Hepatocyte (in vitro differentiated cells): ENCODE data around the gene PRSS53. TPM values are rescaled to one million over a fixed set of nuclear protein-coding genes. Genes with fewer than 3 reads are reported as not detected.

ENCODE experiments used
- DNase-seq: peaks from one replicate; pipeline ENCODE4 v3.0.0-alpha.2; 2016; ENCODE audit warnings: low spot score
- H2AFZ ChIP-seq: fragments of 200-600 bp; sonication (generic); 2 replicates; pipeline ENCODE4 v1.6.0; 2016; ENCODE audit warnings: antibody characterized with exemption, mild to moderate bottlenecking
- H3K27ac ChIP-seq: fragments of 200-600 bp; sonication (generic); 2 replicates; pipeline ENCODE4 v1.5.1; 2016; ENCODE audit warnings: mild to moderate bottlenecking
- H3K27me3 ChIP-seq: fragments of 200-600 bp; sonication (generic); 2 replicates; pipeline ENCODE4 v1.6.1; 2016
- H3K36me3 ChIP-seq: fragments of 200-600 bp; sonication (generic); replicated peaks from 2 replicates; pipeline ENCODE4 v1.5.1; 2016; ENCODE audit warnings: low read depth; ENCODE audit not compliant: insufficient read depth
- H3K4me1 ChIP-seq: fragments of 200-600 bp; sonication (generic); 2 replicates; pipeline ENCODE4 v1.5.1; 2016; ENCODE audit warnings: mild to moderate bottlenecking, moderate library complexity; ENCODE audit not compliant: insufficient read depth
- H3K4me2 ChIP-seq: fragments of 200-600 bp; sonication (generic); 2 replicates; pipeline ENCODE4 v1.6.0; 2016
- H3K4me3 ChIP-seq: fragments of 200-600 bp; sonication (generic); 2 replicates; pipeline ENCODE4 v1.5.1; 2016; ENCODE audit warnings: mild to moderate bottlenecking
- H3K79me2 ChIP-seq: fragments of 200-600 bp; sonication (generic); 2 replicates; pipeline ENCODE4 v1.6.0; 2017; ENCODE audit warnings: mild to moderate bottlenecking
- H3K9me2 ChIP-seq: fragments of 200-600 bp; sonication (generic); replicated peaks from 2 replicates; pipeline ENCODE4 v1.6.0; 2017; ENCODE audit warnings: mild to moderate bottlenecking; ENCODE audit not compliant: insufficient read depth
- H3K9me3 ChIP-seq: fragments of 200-600 bp; sonication (generic); 2 replicates; pipeline ENCODE4 v1.5.1; 2016; ENCODE audit warnings: low read depth, mild to moderate bottlenecking
- H4K20me1 ChIP-seq: fragments of 200-600 bp; sonication (generic); 2 replicates; pipeline ENCODE4 v1.6.0; 2016; ENCODE audit warnings: mild to moderate bottlenecking; ENCODE audit not compliant: insufficient read depth, poor library complexity, severe bottlenecking
- CTCF ChIP-seq: fragments of 200-600 bp; sonication (generic); IDR thresholded peaks from 2 replicates; pipeline ENCODE4 v1.5.1; 2016; ENCODE audit warnings: antibody characterized with exemption, mild to moderate bottlenecking; ENCODE audit not compliant: poor library complexity
- EZH2 ChIP-seq: fragments of 200-600 bp; sonication (generic); IDR thresholded peaks from 2 replicates; pipeline ENCODE4 v1.6.1; 2016; ENCODE audit warnings: antibody characterized with exemption, mild to moderate bottlenecking, borderline replicate concordance
- EZH2phosphoT487 ChIP-seq: fragments of 200-600 bp; sonication (generic); IDR thresholded peaks from one replicate; pipeline ENCODE4 v1.6.1; 2018; ENCODE audit warnings: antibody characterized with exemption, mild to moderate bottlenecking, low read depth, moderate library complexity; ENCODE audit not compliant: unreplicated experiment, severe bottlenecking
- WGBS: methylation state at CpG from one replicate; pipeline ENCODE4 v1.1.6; 2016; ENCODE audit warnings: low lambda C conversion rate; ENCODE audit errors: missing lambda C conversion rate; 5-methylcytosine and 5-hydroxymethylcytosine counted together
- polyA plus RNA-seq: library from polyadenylated mRNA; unstranded; fragments of >200 nt; fragmentation: Nextera tagmentation; extraction: Ambion mirVana; gene quantifications from 2 replicates; pipeline ENCODE4 v1.2.1, GENCODE V29; 2016
- total RNA-seq: library from RNA; depleted of rRNA; stranded (reverse); fragments of >200 nt; gene quantifications from 2 replicates; pipeline ENCODE4 v1.2.3, GENCODE V29; 2014

Gene PRSS53
- total and polyA plus RNA-seq, 2 experiments from 2014 or later: 0.39 to 2.2 TPM

GRCh38 chr16:31083556-31083955, 5.2 kb downstream of the PRSS53 start:
- DNase-seq: no peak
- no peaks in the 10 kb centered on the region for H4K20me1 ChIP-seq
- no peaks in the 10 kb centered on the region for H3K36me3 ChIP-seq

GRCh38 chr16:31083081-31083480, 5.7 kb downstream of the PRSS53 start:
- Histone ChIP-seq H3K79me2 (peaks cover 3% of the 10 kb centered on the region), H3K36me3 (no peaks in the 10 kb centered on the region), H3K27me3 (no peaks in the 10 kb centered on the region), H3K4me3 (no peak overlapping the region), H3K9me3 (no peaks in the 10 kb centered on the region), H3K27ac (no peak overlapping the region), H3K9me2 (no peaks in the 10 kb centered on the region), H4K20me1 (no peaks in the 10 kb centered on the region), H3K4me1 (no peaks in the 10 kb centered on the region), H2AFZ (no peak overlapping the region), H3K4me2 (no peak overlapping the region)
- DNase-seq: peak; percentile 3
- TF ChIP-seq EZH2phosphoT487 (no peak), EZH2 (no peak), CTCF (no peak)
- WGBS: 85% methylated on average over 9 of the region's 9 CpGs

More at GRCh38 chr16:31083556-31083955, 5.2 kb downstream of the PRSS53 start:
- Histone ChIP-seq H3K9me2 (no peaks in the 10 kb centered on the region), H3K4me1 (no peaks in the 10 kb centered on the region), H3K27me3 (no peaks in the 10 kb centered on the region), H3K9me3 (no peaks in the 10 kb centered on the region), H3K4me3 (no peak overlapping the region), H3K27ac (no peak overlapping the region), H3K4me2 (no peak overlapping the region), H3K79me2 (no peaks in the 10 kb centered on the region), H2AFZ (no peak overlapping the region)
- WGBS: 69% methylated on average over 5 of the region's 5 CpGs
- TF ChIP-seq EZH2: no peak
- TF ChIP-seq EZH2phosphoT487: no peak
- no peak for TF ChIP-seq CTCF

DNA sequence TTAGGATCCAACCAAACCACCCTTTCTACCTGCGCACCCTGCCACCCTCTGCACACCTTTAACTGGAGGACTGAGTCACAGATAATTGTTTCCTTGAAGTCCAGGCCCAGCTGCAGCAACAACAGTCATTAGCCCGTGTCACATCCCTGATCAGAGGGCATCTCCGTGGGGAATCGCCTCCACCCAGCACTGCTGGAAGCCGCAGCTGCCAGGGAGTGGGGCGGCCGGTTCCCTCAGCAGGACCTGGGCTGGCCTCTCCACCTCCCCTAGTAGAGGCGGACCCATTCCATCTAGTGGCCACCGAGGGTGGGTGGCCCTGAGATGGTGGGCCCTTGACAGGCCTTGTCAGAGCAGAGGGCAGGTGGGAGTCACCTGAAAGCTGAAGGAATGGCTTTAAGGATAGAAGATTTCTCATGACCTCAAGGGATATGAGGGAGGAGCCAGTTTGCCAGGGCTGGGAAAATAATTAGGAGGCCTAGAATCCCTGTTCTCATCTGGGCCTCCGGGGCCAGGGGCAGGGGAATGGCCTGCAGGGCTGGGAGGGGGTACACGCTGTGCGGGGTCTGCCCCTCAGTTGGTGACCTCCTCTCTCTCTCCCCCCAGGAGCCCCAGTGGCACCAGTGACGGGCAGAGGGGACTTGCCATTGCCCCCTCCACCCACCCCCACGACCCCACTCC, 6.2 kb downstream of the PRSS53 start:
- Histone ChIP-seq H3K79me2 (peaks cover 8% of the 10 kb centered on the region), H3K4me2 (no peak overlapping the region), H3K27ac (no peak overlapping the region), H3K4me1 (no peaks in the 10 kb centered on the region), H2AFZ (no peak overlapping the region), H4K20me1 (no peaks in the 10 kb centered on the region), H3K4me3 (no peak overlapping the region), H3K36me3 (no peaks in the 10 kb centered on the region), H3K27me3 (no peaks in the 10 kb centered on the region), H3K9me2 (no peaks in the 10 kb centered on the region), H3K9me3 (no peaks in the 10 kb centered on the region)
- 91% methylated on average over 12 of the region's 14 CpGs for WGBS
- peak; percentile 3 for DNase-seq
- no peak for TF ChIP-seq EZH2phosphoT487
- no peak for TF ChIP-seq CTCF
- no peak for TF ChIP-seq EZH2
